Thoracic aorta (tissue), 2 donors: ENCODE measurements around the gene SETD9. TPM values are rescaled to one million over a fixed set of nuclear protein-coding genes. Genes with fewer than 3 reads are reported as not detected.

Source experiments
- ATAC-seq: fragments of 150-250 bp; one replicate; pipeline ENCODE4 v1.8.0; 2017; ENCODE audit warnings: low read depth; ENCODE audit not compliant: insufficient number of reproducible peaks, low FRiP score
- DNase-seq: peaks from one replicate; pipeline ENCODE4 v3.0.0-alpha.2; 2020; ENCODE audit warnings: low spot score
- H3K27ac ChIP-seq, 2 donors: fragments of 200-600 bp; sonication (generic); 1 replicate in 1 of 2; 2 replicates in 1 of 2; pipeline ENCODE4 v1.5.1; 2016; ENCODE audit warnings: mild to moderate bottlenecking in 2 of 2, moderate library complexity in 2 of 2
- H3K27me3 ChIP-seq: fragments of 200-600 bp; sonication (generic); replicated peaks from 2 replicates; pipeline ENCODE4 v1.6.0; 2016; ENCODE audit warnings: mild to moderate bottlenecking; ENCODE audit not compliant: insufficient read depth
- H3K36me3 ChIP-seq: fragments of 200-600 bp; sonication (generic); one replicate; pipeline ENCODE4 v1.5.1; 2016
- H3K4me1 ChIP-seq, 2 donors: fragments of 200-600 bp; sonication (generic); 1 replicate in 1 of 2; 2 replicates in 1 of 2; pipeline versions ENCODE4 v1.5.1 to v1.6.0; 2016; ENCODE audit warnings: low read depth in 2 of 2, mild to moderate bottlenecking in 1 of 2; ENCODE audit not compliant: control insufficient read depth in 1 of 2
- H3K4me3 ChIP-seq: fragments of 200-600 bp; sonication (generic); 2 replicates; pipeline ENCODE4 v1.5.1; 2016; ENCODE audit warnings: mild to moderate bottlenecking
- H3K9me3 ChIP-seq: fragments of 200-600 bp; sonication (generic); 2 replicates; pipeline ENCODE4 v1.5.1; 2016
- total RNA-seq, 2 donors: library from RNA; depleted of rRNA; stranded (reverse); fragments of >200 nt; gene quantifications; one replicate each; pipeline versions ENCODE4 v1.1.0 to v1.2.3, GENCODE V29; 2016
- TF ChIP-seq, protein P1 (sequence below): fragments of 200-600 bp; sonication (generic); IDR thresholded peaks from one replicate; pipeline ENCODE4 v1.5.1; 2019; ENCODE audit warnings: antibody characterized with exemption

SETD9 gene
- total RNA-seq, 2 donors from 2014 or later: 5.1 to 8.8 TPM

DNA sequence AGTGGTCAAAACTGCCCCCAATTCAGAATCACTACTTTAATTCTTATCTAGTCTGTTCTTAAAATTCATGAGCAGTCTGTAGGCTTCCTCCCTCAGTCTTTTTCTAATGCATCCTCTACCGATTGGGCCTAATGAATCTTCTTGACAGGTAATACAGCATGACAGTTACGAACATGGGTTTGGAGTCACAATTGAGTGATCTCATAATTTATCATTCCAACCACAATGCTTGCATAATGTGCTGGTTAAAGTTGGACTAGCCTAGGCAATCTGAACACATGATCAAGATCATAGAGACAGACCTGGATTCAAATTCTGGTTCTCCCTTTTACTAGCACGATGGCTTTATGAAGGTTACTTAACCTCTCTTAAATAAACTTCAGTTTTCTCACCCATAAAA, 33.1 kb upstream of the SETD9 start:
- no peak for ATAC-seq
- no peaks in the 10 kb centered on the region for H3K4me1 ChIP-seq
- H3K36me3 ChIP-seq: peaks cover 22% of the 10 kb centered on the region
- no peaks in the 10 kb centered on the region for H3K9me3 ChIP-seq
- H3K27me3 ChIP-seq: no peaks in the 10 kb centered on the region
- H3K27ac ChIP-seq: no peak overlapping the region
- H3K4me3 ChIP-seq: no peak overlapping the region
- DNase-seq: no peak
- TF ChIP-seq, protein P1, sequence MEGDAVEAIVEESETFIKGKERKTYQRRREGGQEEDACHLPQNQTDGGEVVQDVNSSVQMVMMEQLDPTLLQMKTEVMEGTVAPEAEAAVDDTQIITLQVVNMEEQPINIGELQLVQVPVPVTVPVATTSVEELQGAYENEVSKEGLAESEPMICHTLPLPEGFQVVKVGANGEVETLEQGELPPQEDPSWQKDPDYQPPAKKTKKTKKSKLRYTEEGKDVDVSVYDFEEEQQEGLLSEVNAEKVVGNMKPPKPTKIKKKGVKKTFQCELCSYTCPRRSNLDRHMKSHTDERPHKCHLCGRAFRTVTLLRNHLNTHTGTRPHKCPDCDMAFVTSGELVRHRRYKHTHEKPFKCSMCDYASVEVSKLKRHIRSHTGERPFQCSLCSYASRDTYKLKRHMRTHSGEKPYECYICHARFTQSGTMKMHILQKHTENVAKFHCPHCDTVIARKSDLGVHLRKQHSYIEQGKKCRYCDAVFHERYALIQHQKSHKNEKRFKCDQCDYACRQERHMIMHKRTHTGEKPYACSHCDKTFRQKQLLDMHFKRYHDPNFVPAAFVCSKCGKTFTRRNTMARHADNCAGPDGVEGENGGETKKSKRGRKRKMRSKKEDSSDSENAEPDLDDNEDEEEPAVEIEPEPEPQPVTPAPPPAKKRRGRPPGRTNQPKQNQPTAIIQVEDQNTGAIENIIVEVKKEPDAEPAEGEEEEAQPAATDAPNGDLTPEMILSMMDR: no peak

DNA sequence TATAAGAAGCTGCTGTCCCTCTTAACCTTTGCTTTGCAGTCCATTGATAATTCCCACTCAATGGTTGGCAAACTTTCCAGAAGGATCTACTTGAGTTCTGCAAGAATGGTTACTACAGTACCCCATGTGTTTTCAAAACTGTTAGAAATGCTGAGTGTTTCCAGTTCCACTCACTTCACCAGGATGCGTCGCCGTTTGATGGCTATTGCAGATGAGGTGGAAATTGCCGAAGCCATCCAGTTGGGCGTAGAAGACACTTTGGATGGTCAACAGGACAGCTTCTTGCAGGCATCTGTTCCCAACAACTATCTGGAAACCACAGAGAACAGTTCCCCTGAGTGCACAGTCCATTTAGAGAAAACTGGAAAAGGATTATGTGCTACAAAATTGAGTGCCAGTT, 27.8 kb upstream of the SETD9 start:
- ATAC-seq: no peak
- Histone ChIP-seq H3K9me3 (no peaks in the 10 kb centered on the region), H3K27me3 (no peaks in the 10 kb centered on the region), H3K4me3 (no peak overlapping the region), H3K27ac (no peak overlapping the region), H3K4me1 (no peaks in the 10 kb centered on the region), H3K36me3 (peaks cover 22% of the 10 kb centered on the region)
- no peak for DNase-seq
- TF ChIP-seq, protein P1: no peak

DNA sequence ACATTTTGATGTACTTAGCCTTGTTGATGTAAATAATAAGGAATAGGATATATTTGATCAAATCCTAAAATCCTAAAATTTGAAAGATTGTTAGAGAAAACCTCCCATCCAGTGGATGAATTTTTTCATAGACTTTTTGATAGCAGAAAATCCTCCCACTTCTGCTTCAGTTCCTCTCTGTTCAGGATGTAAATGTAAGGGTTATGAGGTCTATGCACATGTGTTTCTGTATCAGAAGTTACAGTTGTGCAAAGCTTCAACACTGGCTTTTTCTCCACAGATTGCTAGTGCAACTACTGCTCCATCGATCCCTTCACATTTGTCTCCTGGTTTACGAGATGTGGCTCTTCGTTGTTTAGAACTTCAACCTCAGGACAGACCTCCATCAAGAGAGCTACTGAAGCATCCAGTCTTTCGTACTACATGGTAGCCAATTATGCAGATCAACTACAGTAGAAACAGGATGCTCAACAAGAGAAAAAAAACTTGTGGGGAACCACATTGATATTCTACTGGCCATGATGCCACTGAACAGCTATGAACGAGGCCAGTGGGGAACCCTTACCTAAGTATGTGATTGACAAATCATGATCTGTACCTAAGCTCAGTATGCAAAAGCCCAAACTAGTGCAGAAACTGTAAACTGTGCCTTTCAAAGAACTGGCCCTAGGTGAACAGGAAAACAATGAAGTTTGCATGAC, 16.0 kb upstream of the SETD9 start:
- TF ChIP-seq, protein P1: no peak
- Histone ChIP-seq H3K36me3 (peaks cover 3% of the 10 kb centered on the region), H3K27ac (no peak overlapping the region)

DNA sequence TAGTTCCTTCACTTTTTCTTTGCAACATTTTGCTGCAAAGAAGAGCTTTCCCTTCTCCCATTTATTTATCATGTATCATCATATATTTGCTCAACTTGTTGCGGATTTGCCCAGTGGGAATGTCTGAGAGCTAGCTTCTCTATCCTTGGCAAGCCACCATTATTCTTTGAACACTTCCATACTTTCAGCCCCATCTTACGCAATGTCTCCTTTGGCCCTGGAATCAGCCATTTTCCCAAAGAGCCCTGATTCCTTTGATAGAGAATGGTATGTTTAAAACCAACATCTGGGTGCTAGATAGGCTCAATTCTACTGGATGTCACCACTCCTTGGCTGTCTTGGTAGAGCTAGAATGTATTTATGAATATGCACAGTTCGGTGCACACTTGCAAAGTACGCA, 12.6 kb upstream of the SETD9 start:
- Histone ChIP-seq H3K27me3 (no peaks in the 10 kb centered on the region), H3K27ac (no peak overlapping the region), H3K9me3 (no peaks in the 10 kb centered on the region), H3K4me1 (no peaks in the 10 kb centered on the region), H3K36me3 (no peaks in the 10 kb centered on the region), H3K4me3 (no peak overlapping the region)
- no peak for DNase-seq
- TF ChIP-seq, protein P1: no peak
- ATAC-seq: no peak

More for the DNA sequence above, 16.0 kb upstream of the SETD9 start:
- H3K9me3 ChIP-seq: no peaks in the 10 kb centered on the region
- no peaks in the 10 kb centered on the region for H3K27me3 ChIP-seq
- DNase-seq (no peak), ATAC-seq (no peak)
- H3K4me1 ChIP-seq: no peaks in the 10 kb centered on the region
- no peak overlapping the region for H3K4me3 ChIP-seq

DNA sequence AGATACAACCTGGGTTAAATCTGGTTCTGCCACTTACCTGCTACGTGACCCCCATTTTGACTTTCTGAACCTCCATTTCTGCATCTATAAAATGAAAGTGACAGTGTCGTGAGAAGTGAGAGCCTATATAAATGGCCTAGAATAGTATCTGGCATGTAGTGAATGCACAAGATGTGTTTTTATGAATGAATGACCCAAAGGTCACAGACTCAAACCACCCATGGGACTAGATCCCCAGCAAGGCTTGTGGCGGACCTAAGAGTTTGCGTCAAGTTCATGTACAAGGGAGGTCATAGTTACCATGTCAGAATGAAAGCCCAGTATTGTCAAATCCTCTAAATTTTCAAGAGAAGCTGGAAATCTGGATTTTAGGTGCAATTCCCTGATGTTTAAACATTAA, 11.2 kb upstream of the SETD9 start:
- no peak for DNase-seq
- TF ChIP-seq, protein P1: no peak
- H3K36me3 ChIP-seq: no peaks in the 10 kb centered on the region
- ATAC-seq: no peak
- H3K27me3 ChIP-seq: no peaks in the 10 kb centered on the region
- no peak overlapping the region for H3K27ac ChIP-seq
- no peaks in the 10 kb centered on the region for H3K9me3 ChIP-seq
- H3K4me3 ChIP-seq: no peak overlapping the region
- no peaks in the 10 kb centered on the region for H3K4me1 ChIP-seq
